SK-N-SH (cell line): ENCODE measurements around the gene NTM.

ENCODE experiments used
- JUND ChIP-seq: IDR thresholded peaks from 2 replicates; pipeline ENCODE4 v1.4.0; 2012
- MEF2A ChIP-seq: IDR thresholded peaks from 2 replicates; pipeline ENCODE4 v1.4.0; 2012; ENCODE audit warnings: low read depth, borderline replicate concordance
- SIN3A ChIP-seq: IDR thresholded peaks from 2 replicates; pipeline ENCODE4 v1.6.1; 2012; ENCODE audit warnings: low read depth, mild to moderate bottlenecking, low read length, moderate library complexity, borderline replicate concordance
- SMC3 ChIP-seq: IDR thresholded peaks from 2 replicates; pipeline ENCODE4 v1.6.1; 2012; ENCODE audit warnings: low read depth, low read length, improper control_type of control experiment
- TF ChIP-seq, protein P1 (sequence below): fragments of 200-600 bp; sonication (generic); IDR thresholded peaks from 2 replicates; pipeline ENCODE4 v1.6.1; 2017; ENCODE audit warnings: antibody characterized with exemption, mild to moderate bottlenecking, moderate library complexity
- TF ChIP-seq, protein P2 (sequence below): IDR thresholded peaks from 2 replicates; pipeline ENCODE4 v1.6.1; 2012; ENCODE audit warnings: mild to moderate bottlenecking, low read depth, low read length, moderate library complexity
- TF ChIP-seq, protein P3 (sequence below): IDR thresholded peaks from 2 replicates; pipeline ENCODE4; 2012

DNA sequence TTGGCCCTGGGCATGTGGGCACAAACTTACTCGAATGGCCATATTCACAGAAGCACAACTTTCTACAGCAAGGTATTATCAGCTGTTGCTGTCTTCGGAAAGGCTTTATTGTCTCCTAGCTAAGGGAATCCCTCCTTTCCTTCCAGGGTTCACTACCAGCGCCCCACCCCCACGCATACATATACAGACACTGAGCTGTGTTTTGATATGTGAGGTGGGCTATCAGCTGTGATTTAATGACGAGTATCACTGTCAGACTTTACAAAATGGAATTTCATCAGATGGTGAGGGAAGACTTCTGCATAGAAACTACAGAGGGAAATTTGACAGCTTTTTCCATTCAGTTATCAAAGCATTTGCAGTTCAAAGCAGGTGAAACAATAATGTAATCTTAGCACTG, 730.2 kb downstream of the NTM start:
- TF ChIP-seq, protein P1, sequence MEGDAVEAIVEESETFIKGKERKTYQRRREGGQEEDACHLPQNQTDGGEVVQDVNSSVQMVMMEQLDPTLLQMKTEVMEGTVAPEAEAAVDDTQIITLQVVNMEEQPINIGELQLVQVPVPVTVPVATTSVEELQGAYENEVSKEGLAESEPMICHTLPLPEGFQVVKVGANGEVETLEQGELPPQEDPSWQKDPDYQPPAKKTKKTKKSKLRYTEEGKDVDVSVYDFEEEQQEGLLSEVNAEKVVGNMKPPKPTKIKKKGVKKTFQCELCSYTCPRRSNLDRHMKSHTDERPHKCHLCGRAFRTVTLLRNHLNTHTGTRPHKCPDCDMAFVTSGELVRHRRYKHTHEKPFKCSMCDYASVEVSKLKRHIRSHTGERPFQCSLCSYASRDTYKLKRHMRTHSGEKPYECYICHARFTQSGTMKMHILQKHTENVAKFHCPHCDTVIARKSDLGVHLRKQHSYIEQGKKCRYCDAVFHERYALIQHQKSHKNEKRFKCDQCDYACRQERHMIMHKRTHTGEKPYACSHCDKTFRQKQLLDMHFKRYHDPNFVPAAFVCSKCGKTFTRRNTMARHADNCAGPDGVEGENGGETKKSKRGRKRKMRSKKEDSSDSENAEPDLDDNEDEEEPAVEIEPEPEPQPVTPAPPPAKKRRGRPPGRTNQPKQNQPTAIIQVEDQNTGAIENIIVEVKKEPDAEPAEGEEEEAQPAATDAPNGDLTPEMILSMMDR: no peak
- TF ChIP-seq SMC3 (no peak), MEF2A (no peak), JUND (no peak), SIN3A (no peak)
- TF ChIP-seq, protein P2, sequence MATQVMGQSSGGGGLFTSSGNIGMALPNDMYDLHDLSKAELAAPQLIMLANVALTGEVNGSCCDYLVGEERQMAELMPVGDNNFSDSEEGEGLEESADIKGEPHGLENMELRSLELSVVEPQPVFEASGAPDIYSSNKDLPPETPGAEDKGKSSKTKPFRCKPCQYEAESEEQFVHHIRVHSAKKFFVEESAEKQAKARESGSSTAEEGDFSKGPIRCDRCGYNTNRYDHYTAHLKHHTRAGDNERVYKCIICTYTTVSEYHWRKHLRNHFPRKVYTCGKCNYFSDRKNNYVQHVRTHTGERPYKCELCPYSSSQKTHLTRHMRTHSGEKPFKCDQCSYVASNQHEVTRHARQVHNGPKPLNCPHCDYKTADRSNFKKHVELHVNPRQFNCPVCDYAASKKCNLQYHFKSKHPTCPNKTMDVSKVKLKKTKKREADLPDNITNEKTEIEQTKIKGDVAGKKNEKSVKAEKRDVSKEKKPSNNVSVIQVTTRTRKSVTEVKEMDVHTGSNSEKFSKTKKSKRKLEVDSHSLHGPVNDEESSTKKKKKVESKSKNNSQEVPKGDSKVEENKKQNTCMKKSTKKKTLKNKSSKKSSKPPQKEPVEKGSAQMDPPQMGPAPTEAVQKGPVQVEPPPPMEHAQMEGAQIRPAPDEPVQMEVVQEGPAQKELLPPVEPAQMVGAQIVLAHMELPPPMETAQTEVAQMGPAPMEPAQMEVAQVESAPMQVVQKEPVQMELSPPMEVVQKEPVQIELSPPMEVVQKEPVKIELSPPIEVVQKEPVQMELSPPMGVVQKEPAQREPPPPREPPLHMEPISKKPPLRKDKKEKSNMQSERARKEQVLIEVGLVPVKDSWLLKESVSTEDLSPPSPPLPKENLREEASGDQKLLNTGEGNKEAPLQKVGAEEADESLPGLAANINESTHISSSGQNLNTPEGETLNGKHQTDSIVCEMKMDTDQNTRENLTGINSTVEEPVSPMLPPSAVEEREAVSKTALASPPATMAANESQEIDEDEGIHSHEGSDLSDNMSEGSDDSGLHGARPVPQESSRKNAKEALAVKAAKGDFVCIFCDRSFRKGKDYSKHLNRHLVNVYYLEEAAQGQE: no peak
- TF ChIP-seq, protein P3, sequence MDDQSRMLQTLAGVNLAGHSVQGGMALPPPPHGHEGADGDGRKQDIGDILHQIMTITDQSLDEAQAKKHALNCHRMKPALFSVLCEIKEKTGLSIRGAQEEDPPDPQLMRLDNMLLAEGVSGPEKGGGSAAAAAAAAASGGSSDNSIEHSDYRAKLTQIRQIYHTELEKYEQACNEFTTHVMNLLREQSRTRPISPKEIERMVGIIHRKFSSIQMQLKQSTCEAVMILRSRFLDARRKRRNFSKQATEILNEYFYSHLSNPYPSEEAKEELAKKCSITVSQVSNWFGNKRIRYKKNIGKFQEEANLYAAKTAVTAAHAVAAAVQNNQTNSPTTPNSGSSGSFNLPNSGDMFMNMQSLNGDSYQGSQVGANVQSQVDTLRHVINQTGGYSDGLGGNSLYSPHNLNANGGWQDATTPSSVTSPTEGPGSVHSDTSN: no peak
